OCI-LY3 (cell line): ENCODE data around the gene RAP1GAP2.
A peak's percentile ranks its signal among the peaks of the same experiment; 100 is the strongest.

Source experiments
- H2AFZ ChIP-seq: fragments of 200-600, 300-600 bp; shearing (Covaris generic); 2 replicates; pipeline ENCODE4 v1.6.0; 2014; ENCODE audit warnings: antibody characterized with exemption, low read depth, low read length
- H3K27ac ChIP-seq: fragments of 200-600, 300-600 bp; sonication (generic); 2 replicates; pipeline ENCODE4 v1.5.1; 2014; ENCODE audit warnings: mild to moderate bottlenecking, low read length, moderate library complexity, mixed read lengths
- H3K27me3 ChIP-seq: fragments of 200-600, 300-600 bp; sonication (generic); 2 replicates; pipeline ENCODE4 v1.6.1; 2014; ENCODE audit warnings: low read depth, low read length, mixed read lengths
- H3K36me3 ChIP-seq: fragments of 200-600, 300-600 bp; sonication (generic); replicated peaks from 2 replicates; pipeline ENCODE3; 2014; ENCODE audit warnings: low read depth, low read length, mixed read lengths
- H3K4me1 ChIP-seq: fragments of 300-600, 200-600 bp; sonication (generic); 2 replicates; pipeline ENCODE4 v1.6.1; 2014; ENCODE audit warnings: low read length, mixed read lengths
- H3K4me2 ChIP-seq: fragments of 200-600, 300-600 bp; sonication (generic); 2 replicates; pipeline ENCODE4 v1.6.1; 2014; ENCODE audit warnings: low read length, mixed read lengths
- H3K4me3 ChIP-seq: fragments of 300-600, 200-600 bp; sonication (generic); 2 replicates; pipeline ENCODE4 v1.5.1; 2014; ENCODE audit warnings: antibody characterized with exemption, mild to moderate bottlenecking, low read length, moderate library complexity
- H3K79me2 ChIP-seq: fragments of 300-600, 200-600 bp; shearing (Covaris generic); 2 replicates; pipeline ENCODE4 v1.6.1; 2014; ENCODE audit warnings: mild to moderate bottlenecking, low read length, mixed read lengths
- H3K9ac ChIP-seq: fragments of 300-600, 200-600 bp; shearing (Covaris generic); 2 replicates; pipeline ENCODE4 v1.6.0; 2014; ENCODE audit warnings: mild to moderate bottlenecking, low read length, moderate library complexity
- H3K9me3 ChIP-seq: fragments of 200-600, 300-600 bp; shearing (Covaris generic); 2 replicates; pipeline ENCODE4 v1.6.1; 2014; ENCODE audit warnings: low read length, mixed read lengths; ENCODE audit not compliant: insufficient read depth
- H4K20me1 ChIP-seq: fragments of 200-600, 300-600 bp; sonication (generic); 2 replicates; pipeline ENCODE4 v1.6.1; 2016; ENCODE audit warnings: low read length, mixed read lengths; ENCODE audit not compliant: insufficient read depth
- CTCF ChIP-seq: fragments of 200-600, 300-600 bp; sonication (generic); IDR thresholded peaks from 2 replicates; pipeline ENCODE4 v1.5.1; 2014; ENCODE audit warnings: antibody characterized with exemption, low read length, low read depth
- EZH2phosphoT487 ChIP-seq: fragments of 200-600 bp; shearing (Covaris generic); IDR thresholded peaks from 2 replicates; pipeline ENCODE4 v1.6.1; 2018; ENCODE audit warnings: antibody characterized with exemption, mixed run types, low read depth

RAP1GAP2 gene

GRCh38 chr17:2881295-2881694 lies 85.1 kb downstream of the RAP1GAP2 start:
- TF ChIP-seq EZH2phosphoT487 (no peak), CTCF (no peak)
- H3K4me3 ChIP-seq = no peak overlapping the region

GRCh38 chr17:2883544-2884213 lies 87.4 kb downstream of the RAP1GAP2 start:
- Histone ChIP-seq H3K4me2 (no peak overlapping the region), H3K9ac (no peak overlapping the region), H3K4me3 (no peak overlapping the region), H3K27ac (no peak overlapping the region), H3K27me3 (no peaks in the 10 kb centered on the region), H3K4me1 (peaks cover 7% of the 10 kb centered on the region), H4K20me1 (no peaks in the 10 kb centered on the region), H2AFZ (no peak overlapping the region), H3K9me3 (no peaks in the 10 kb centered on the region), H3K36me3 (no peaks in the 10 kb centered on the region), H3K79me2 (no peaks in the 10 kb centered on the region)
- no peak for TF ChIP-seq CTCF
- TF ChIP-seq EZH2phosphoT487 = no peak

More at GRCh38 chr17:2881295-2881694, 85.1 kb downstream of the RAP1GAP2 start:
- Histone ChIP-seq H4K20me1 (no peaks in the 10 kb centered on the region), H3K36me3 (no peaks in the 10 kb centered on the region), H3K79me2 (no peaks in the 10 kb centered on the region), H3K27me3 (no peaks in the 10 kb centered on the region), H3K4me2 (no peak overlapping the region), H3K9ac (no peak overlapping the region), H3K27ac (no peak overlapping the region), H2AFZ (no peak overlapping the region), H3K9me3 (no peaks in the 10 kb centered on the region), H3K4me1 (no peaks in the 10 kb centered on the region)

GRCh38 chr17:2885733-2886132 lies 89.5 kb downstream of the RAP1GAP2 start:
- no peak for TF ChIP-seq CTCF
- TF ChIP-seq EZH2phosphoT487 = no peak
- no peak overlapping the region for H3K27ac ChIP-seq
- H3K36me3 ChIP-seq = no peaks in the 10 kb centered on the region
- no peak overlapping the region for H3K9ac ChIP-seq
- no peak overlapping the region for H3K4me2 ChIP-seq
- H3K79me2 ChIP-seq = no peaks in the 10 kb centered on the region
- H3K4me3 ChIP-seq = no peak overlapping the region
- H3K4me1 ChIP-seq = peaks cover 7% of the 10 kb centered on the region
- H4K20me1 ChIP-seq = no peaks in the 10 kb centered on the region
- no peak overlapping the region for H2AFZ ChIP-seq
- H3K9me3 ChIP-seq = no peaks in the 10 kb centered on the region
- H3K27me3 ChIP-seq = no peaks in the 10 kb centered on the region

- Histone ChIP-seq H3K4me1 (peaks cover 11% of the 10 kb centered on the region), H4K20me1 (no peaks in the 10 kb centered on the region)
Measured at GRCh38 chr17:2888326-2888725, 92.1 kb downstream of the RAP1GAP2 start.

More at GRCh38 chr17:2888326-2888725, 92.1 kb downstream of the RAP1GAP2 start:
- Histone ChIP-seq H3K4me2 (0 out of 2 replicates have a peak overlapping the region, but pooled peaks have one; percentile 1), H3K36me3 (no peaks in the 10 kb centered on the region), H2AFZ (no peak overlapping the region), H3K9me3 (no peaks in the 10 kb centered on the region), H3K27me3 (no peaks in the 10 kb centered on the region), H3K27ac (no peak overlapping the region), H3K4me3 (no peak overlapping the region), H3K9ac (no peak overlapping the region), H3K79me2 (no peaks in the 10 kb centered on the region)
- TF ChIP-seq CTCF (no peak), EZH2phosphoT487 (no peak)
